Measurements from ENCODE around the gene SHOC1. TPM values are rescaled to one million over a fixed set of nuclear protein-coding genes. Genes with fewer than 3 reads are reported as not detected.
"Not testable (repeated sequence)": the region's sequence is repeated elsewhere in the genome, so short reads cannot be mapped to it uniquely, and the experiment has no call there.

Gene SHOC1
- total and polyA plus RNA-seq, 9 donors, result 0.02 to 1.0 (median 0.10) TPM; not detected in 5

GRCh38 chr9:111812337-111812736 lies 17.6 kb upstream of the SHOC1 start:
- intact Hi-C loops (cut with DNase I), result no loop called here

DNA sequence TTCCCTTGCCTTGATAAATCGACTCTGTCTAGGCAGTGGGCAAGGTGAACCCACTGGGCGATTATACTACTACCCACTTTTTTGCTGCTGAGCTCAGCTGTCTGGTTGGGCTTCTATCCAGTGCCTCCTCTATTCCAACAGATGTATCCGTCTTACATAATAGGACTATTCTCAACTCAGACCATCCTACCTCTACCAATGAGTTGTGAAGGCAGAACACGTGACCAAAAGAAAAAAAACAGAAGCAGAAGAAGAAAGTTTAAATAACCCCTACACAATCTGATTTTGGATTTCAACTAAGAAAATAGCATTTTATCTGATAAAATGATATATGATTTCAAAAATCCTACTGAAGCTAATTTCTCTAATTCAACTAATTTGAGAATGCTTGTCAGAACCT lies 16.2 kb upstream of the SHOC1 start:
- 93 to 97% (median 97%) methylated on average over 4 of the region's 4 CpGs for WGBS, 3 donors
- H3K27ac ChIP-seq, result no peak overlapping the region
- no peaks in the 10 kb centered on the region for H3K9me3 ChIP-seq
- no peaks in the 10 kb centered on the region for H3K36me3 ChIP-seq
- TF ChIP-seq EP300 (IDR thresholded peaks at IDR 0.05), result no peak
- no peaks in the 10 kb centered on the region for H3K27me3 ChIP-seq
- H3K4me1 ChIP-seq (ENCODE audit: insufficient read depth), result no peaks in the 10 kb centered on the region
- no peak for DNase-seq
- no peak overlapping the region for H3K4me3 ChIP-seq
- intact Hi-C loops (cut with DNase I), result no loop called here

More at GRCh38 chr9:111812337-111812736, 17.6 kb upstream of the SHOC1 start:
- DNase-seq, result no peak
- Histone ChIP-seq H3K4me3 (no peak overlapping the region), H3K9me3 (no peaks in the 10 kb centered on the region), H3K4me1 (ENCODE audit: insufficient read depth) (no peaks in the 10 kb centered on the region), H3K27me3 (no peaks in the 10 kb centered on the region), H3K27ac (no peak overlapping the region), H3K36me3 (no peaks in the 10 kb centered on the region)
- WGBS, 3 donors, result 82 to 93% (median 90%) methylated on average over 3 of the region's 3 CpGs
- no peak for TF ChIP-seq EP300 (IDR thresholded peaks at IDR 0.05)
- TF ChIP-seq, protein P1, sequence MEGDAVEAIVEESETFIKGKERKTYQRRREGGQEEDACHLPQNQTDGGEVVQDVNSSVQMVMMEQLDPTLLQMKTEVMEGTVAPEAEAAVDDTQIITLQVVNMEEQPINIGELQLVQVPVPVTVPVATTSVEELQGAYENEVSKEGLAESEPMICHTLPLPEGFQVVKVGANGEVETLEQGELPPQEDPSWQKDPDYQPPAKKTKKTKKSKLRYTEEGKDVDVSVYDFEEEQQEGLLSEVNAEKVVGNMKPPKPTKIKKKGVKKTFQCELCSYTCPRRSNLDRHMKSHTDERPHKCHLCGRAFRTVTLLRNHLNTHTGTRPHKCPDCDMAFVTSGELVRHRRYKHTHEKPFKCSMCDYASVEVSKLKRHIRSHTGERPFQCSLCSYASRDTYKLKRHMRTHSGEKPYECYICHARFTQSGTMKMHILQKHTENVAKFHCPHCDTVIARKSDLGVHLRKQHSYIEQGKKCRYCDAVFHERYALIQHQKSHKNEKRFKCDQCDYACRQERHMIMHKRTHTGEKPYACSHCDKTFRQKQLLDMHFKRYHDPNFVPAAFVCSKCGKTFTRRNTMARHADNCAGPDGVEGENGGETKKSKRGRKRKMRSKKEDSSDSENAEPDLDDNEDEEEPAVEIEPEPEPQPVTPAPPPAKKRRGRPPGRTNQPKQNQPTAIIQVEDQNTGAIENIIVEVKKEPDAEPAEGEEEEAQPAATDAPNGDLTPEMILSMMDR (IDR thresholded peaks at IDR 0.05), result no peak
- TF ChIP-seq POLR2A (IDR thresholded peaks at IDR 0.05), result no peak

DNA sequence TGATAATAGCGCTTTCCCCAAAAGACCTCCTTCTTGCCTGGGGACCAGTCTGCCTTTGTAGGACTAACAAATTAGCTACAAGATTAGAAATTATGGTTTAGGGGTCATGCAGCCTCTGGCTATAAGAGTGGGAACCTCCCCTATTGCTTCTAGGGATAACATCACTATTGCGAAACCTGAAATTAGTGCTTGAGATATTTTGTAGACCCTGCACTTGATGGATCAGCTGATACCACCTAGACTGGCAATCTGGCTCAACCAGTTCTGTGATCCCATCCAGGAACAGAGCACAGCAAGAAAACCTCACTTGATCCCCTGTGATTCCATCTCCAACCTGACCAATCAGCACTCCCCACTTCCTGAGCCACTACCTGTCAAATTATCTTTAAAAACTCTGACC lies 15.7 kb upstream of the SHOC1 start:
- H3K4me1 ChIP-seq (ENCODE audit: insufficient read depth); H3K36me3 ChIP-seq; intact Hi-C loops (cut with DNase I); H3K4me3 ChIP-seq; H3K27ac ChIP-seq; H3K9me3 ChIP-seq; DNase-seq; H3K27me3 ChIP-seq: not testable (repeated sequence)
- 97 to 100% (median 98%) methylated on average over 2 of the region's 2 CpGs for WGBS, 3 donors

- intact Hi-C loops (cut with DNase I), result no loop called here
- no peaks in the 10 kb centered on the region for H3K27me3 ChIP-seq
- TF ChIP-seq, protein P1 (IDR thresholded peaks at IDR 0.05), result no peak
- TF ChIP-seq POLR2A (IDR thresholded peaks at IDR 0.05) (no peak), EP300 (IDR thresholded peaks at IDR 0.05) (no peak)
- H3K36me3 ChIP-seq, result no peaks in the 10 kb centered on the region
- no peak overlapping the region for H3K27ac ChIP-seq
- DNase-seq, result no peak
- H3K4me3 ChIP-seq, result no peak overlapping the region
- 92 to 96% (median 96%) methylated on average over 1 of the region's 1 CpG for WGBS, 3 donors
- H3K4me1 ChIP-seq (ENCODE audit: insufficient read depth), result no peaks in the 10 kb centered on the region
- no peaks in the 10 kb centered on the region for H3K9me3 ChIP-seq
These were observed 12.5 kb upstream of the SHOC1 start for GRCh38 chr9:111807197-111807596.

- no peak overlapping the region for H3K4me3 ChIP-seq
- intact Hi-C loops (cut with DNase I), result no loop called here
- no peaks in the 10 kb centered on the region for H3K9me3 ChIP-seq
- TF ChIP-seq POLR2A (IDR thresholded peaks at IDR 0.05) (no peak), EP300 (IDR thresholded peaks at IDR 0.05) (no peak)
- TF ChIP-seq, protein P1 (IDR thresholded peaks at IDR 0.05), result no peak
- H3K27me3 ChIP-seq, result no peaks in the 10 kb centered on the region
- WGBS, 3 donors, result 44 to 64% (median 46%) methylated on average over 2 of the region's 2 CpGs
- H3K27ac ChIP-seq, result no peak overlapping the region
- no peaks in the 10 kb centered on the region for H3K4me1 ChIP-seq (ENCODE audit: insufficient read depth)
- no peak for DNase-seq
- H3K36me3 ChIP-seq, result no peaks in the 10 kb centered on the region
These were observed 11.5 kb upstream of the SHOC1 start for GRCh38 chr9:111806259-111806658.

GRCh38 chr9:111805830-111806241 lies 11.1 kb upstream of the SHOC1 start:
- 12 to 19% (median 18%) methylated on average over 4 of the region's 4 CpGs for WGBS, 3 donors
- Histone ChIP-seq H3K4me1 (ENCODE audit: insufficient read depth) (no peaks in the 10 kb centered on the region), H3K27ac (no peak overlapping the region), H3K36me3 (no peaks in the 10 kb centered on the region), H3K4me3 (no peak overlapping the region), H3K27me3 (no peaks in the 10 kb centered on the region), H3K9me3 (no peaks in the 10 kb centered on the region)
- DNase-seq, result no peak
- intact Hi-C loops (cut with DNase I), result no loop called here
- TF ChIP-seq EP300 (IDR thresholded peaks at IDR 0.05), result no peak
- TF ChIP-seq, protein P1 (IDR thresholded peaks at IDR 0.05), result no peak
- no peak for TF ChIP-seq POLR2A (IDR thresholded peaks at IDR 0.05)

Measured in ovary (tissue), 9 donors.